IMR-90 (cell line): ENCODE results near the gene CRTAC1. TPM values are rescaled to one million over a fixed set of nuclear protein-coding genes. Genes with fewer than 3 reads are reported as not detected.

Experiments used
- ATAC-seq: fragments of 200-7000 bp; cut with Tn5 transposase; 2 replicates; pipeline ENCODE4 v1.9.1; 2020; ENCODE audit warnings: low read depth, mild to moderate bottlenecking, moderate library complexity
- BruUV-seq: library from RNA; stranded (reverse); fragments of 400-500 nt; replicated peaks from 2 replicates; lab custom pipeline; 2021; lab: Mats Ljungman, UMichigan
- CTCF ChIA-PET: fragments of 300-600 bp; formaldehyde crosslinking; extraction: SDS; loops from one replicate; lab custom pipeline; 2021; ENCODE audit warnings: antibody characterized with exemption; lab: Yijun Ruan, JAX
- POLR2A ChIA-PET: fragments of 300-600 bp; sonication (Branson Sonifier 250); formaldehyde crosslinking; loops from one replicate; lab custom pipeline; 2022; ENCODE audit warnings: antibody characterized with exemption; ENCODE audit not compliant: unreplicated experiment; lab: Charles Lee
- DNase-seq: peaks from one replicate; pipeline ENCODE4 v3.0.0; 2013
- H2AFZ ChIP-seq: replicated peaks from 2 replicates; pipeline ENCODE3; 2013; ENCODE audit warnings: low read length, mild to moderate bottlenecking; ENCODE audit not compliant: poor library complexity
- H2AK5ac ChIP-seq: 2 replicates; pipeline ENCODE4 v1.6.1; 2013; ENCODE audit warnings: low read depth, low read length, inconsistent platforms
- H2AK9ac ChIP-seq: replicated peaks from 2 replicates; pipeline ENCODE3; 2013; ENCODE audit warnings: mild to moderate bottlenecking, low read depth, low read length, moderate library complexity; ENCODE audit not compliant: poor library complexity
- H2BK120ac ChIP-seq: 2 replicates; pipeline ENCODE4 v1.6.1; 2013; ENCODE audit warnings: low read depth, low read length, inconsistent platforms
- H2BK15ac ChIP-seq: 3 replicates; pipeline ENCODE4 v1.6.1; 2013; ENCODE audit warnings: low read depth, low read length, inconsistent platforms
- H2BK20ac ChIP-seq: 2 replicates; pipeline ENCODE4 v1.6.1; 2013; ENCODE audit warnings: low read depth, mild to moderate bottlenecking, inconsistent platforms, low read length, moderate library complexity
- H2BK5ac ChIP-seq: 2 replicates; pipeline ENCODE4 v1.6.1; 2013; ENCODE audit warnings: mild to moderate bottlenecking, low read depth, low read length, inconsistent platforms; ENCODE audit not compliant: poor library complexity, severe bottlenecking
- H3K14ac ChIP-seq: replicated peaks from 2 replicates; pipeline ENCODE4 v1.6.1; 2013; ENCODE audit warnings: low read depth, low read length, inconsistent platforms
- H3K18ac ChIP-seq: 2 replicates; pipeline ENCODE4 v1.6.1; 2013; ENCODE audit warnings: low read depth, low read length, control low read depth
- H3K23ac ChIP-seq: 2 replicates; pipeline ENCODE4 v1.6.1; 2013; ENCODE audit warnings: low read depth, low read length, inconsistent platforms
- H3K27ac ChIP-seq: 2 replicates; pipeline ENCODE4 v1.5.1; 2013; ENCODE audit warnings: mild to moderate bottlenecking, control low read depth, low read length; ENCODE audit not compliant: insufficient read depth
- H3K27me3 ChIP-seq: 2 replicates; pipeline ENCODE4 v1.6.1; 2013; ENCODE audit warnings: low read length; ENCODE audit not compliant: control insufficient read depth, insufficient read depth
- H3K36me3 ChIP-seq: 2 replicates; pipeline ENCODE4 v1.6.1; 2013; ENCODE audit warnings: low read length, mixed read lengths; ENCODE audit not compliant: control insufficient read depth, insufficient read depth
- H3K4ac ChIP-seq: 2 replicates; pipeline ENCODE4 v1.6.1; 2013; ENCODE audit warnings: low read depth, low read length, inconsistent platforms
- H3K4me1 ChIP-seq: 2 replicates; pipeline ENCODE4 v1.6.1; 2013; ENCODE audit warnings: low read length, mixed read lengths; ENCODE audit not compliant: control insufficient read depth, insufficient read depth
- H3K4me2 ChIP-seq: 2 replicates; pipeline ENCODE4 v1.6.1; 2013; ENCODE audit warnings: low read depth, mild to moderate bottlenecking, control low read depth, low read length, moderate library complexity
- H3K4me3 ChIP-seq: 2 replicates; pipeline ENCODE4 v1.5.1; 2013; ENCODE audit warnings: low read depth, mild to moderate bottlenecking, control low read depth, low read length, moderate library complexity; ENCODE audit not compliant: insufficient read depth
- H3K56ac ChIP-seq: 2 replicates; pipeline ENCODE4 v1.6.1; 2013; ENCODE audit warnings: low read length, inconsistent platforms; ENCODE audit not compliant: insufficient read depth; ENCODE audit errors: extremely low read depth
- H3K79me1 ChIP-seq, 2 experiments: 2 replicates each; pipeline ENCODE4 v1.6.1; 2013; ENCODE audit warnings: low read length in 2 of 2, inconsistent platforms in 1 of 2, low read depth in 1 of 2
- H3K9ac ChIP-seq: 2 replicates; pipeline ENCODE4 v1.6.1; 2013; ENCODE audit warnings: low read depth, low read length, control low read depth
- H3K9me1 ChIP-seq: 2 replicates; pipeline ENCODE4 v1.6.1; 2013; ENCODE audit warnings: low read length, inconsistent platforms; ENCODE audit not compliant: insufficient read depth
- H3K9me3 ChIP-seq: 2 replicates; pipeline ENCODE4 v1.6.1; 2013; ENCODE audit warnings: low read length; ENCODE audit not compliant: control insufficient read depth, insufficient read depth
- H4K20me1 ChIP-seq: 2 replicates; pipeline ENCODE4 v1.6.1; 2013; ENCODE audit warnings: low read length, inconsistent platforms; ENCODE audit not compliant: insufficient read depth
- H4K5ac ChIP-seq: 2 replicates; pipeline ENCODE4 v1.6.1; 2013; ENCODE audit warnings: mild to moderate bottlenecking, low read depth, low read length, control low read depth
- H4K8ac ChIP-seq, 2 experiments: 2 replicates each; pipeline ENCODE4 v1.6.1; 2013; ENCODE audit warnings: low read depth in 2 of 2, low read length in 2 of 2, control low read depth in 1 of 2, inconsistent platforms in 1 of 2
- H4K91ac ChIP-seq: 2 replicates; pipeline ENCODE4 v1.6.1; 2013; ENCODE audit warnings: low read depth, low read length, inconsistent platforms; ENCODE audit not compliant: insufficient read depth
- BHLHE40 ChIP-seq: fragments of 150-350 bp; IDR thresholded peaks from 2 replicates; pipeline ENCODE4 v1.6.1; 2016; ENCODE audit warnings: mild to moderate bottlenecking, low read depth, low read length
- CEBPB ChIP-seq: IDR thresholded peaks from 2 replicates; pipeline ENCODE4 v1.6.1; 2012; ENCODE audit warnings: low read depth, low read length, improper control_type of control experiment
- CHD1 ChIP-seq: IDR thresholded peaks from 2 replicates; pipeline ENCODE4 v1.6.1; 2012; ENCODE audit warnings: low read depth, low read length, improper control_type of control experiment
- FOS ChIP-seq: fragments of 150-350 bp; IDR thresholded peaks from 2 replicates; pipeline ENCODE4 v1.6.1; 2016; ENCODE audit warnings: low read depth, low read length
- MAFK ChIP-seq: IDR thresholded peaks from 2 replicates; pipeline ENCODE4 v1.6.1; 2012; ENCODE audit warnings: low read depth, low read length, improper control_type of control experiment
- MAZ ChIP-seq: IDR thresholded peaks from 2 replicates; pipeline ENCODE4 v1.6.1; 2012; ENCODE audit warnings: low read depth, mild to moderate bottlenecking, low read length, improper control_type of control experiment, moderate library complexity, borderline replicate concordance
- MXI1 ChIP-seq: IDR thresholded peaks from 2 replicates; pipeline ENCODE4 v1.6.1; 2012; ENCODE audit warnings: low read depth, mild to moderate bottlenecking, low read length, moderate library complexity, borderline replicate concordance
- NFE2L2 ChIP-seq: fragments of 150-350 bp; IDR thresholded peaks from 2 replicates; pipeline ENCODE4 v1.6.1; 2016; ENCODE audit warnings: low read depth, mild to moderate bottlenecking, low read length
- POLR2A ChIP-seq: IDR thresholded peaks from 2 replicates; pipeline ENCODE4 v1.6.1; 2012; ENCODE audit warnings: mild to moderate bottlenecking, low read depth, low read length
- RAD21 ChIP-seq: IDR thresholded peaks from 2 replicates; pipeline ENCODE4 v1.6.1; 2012; ENCODE audit warnings: low read length, improper control_type of control experiment
- RCOR1 ChIP-seq: IDR thresholded peaks from 2 replicates; pipeline ENCODE4 v1.6.1; 2012; ENCODE audit warnings: mild to moderate bottlenecking, low read length, improper control_type of control experiment; ENCODE audit not compliant: insufficient replicate concordance
- RFX5 ChIP-seq: IDR thresholded peaks from 2 replicates; pipeline ENCODE4 v1.8.0; 2012; ENCODE audit warnings: low read depth, mild to moderate bottlenecking, low read length, moderate library complexity
- SMC3 ChIP-seq: fragments of 150-350 bp; IDR thresholded peaks from 2 replicates; pipeline ENCODE4 v1.6.1; 2016; ENCODE audit warnings: low read depth, mild to moderate bottlenecking, antibody characterized with exemption, low read length, moderate library complexity
- WGBS, 2 experiments: methylation state at CpG; one replicate each; pipeline versions ENCODE4 v1.1.5 to v1.1.7; 2013; ENCODE audit warnings: missing lambda C conversion rate in 2 of 2; ENCODE audit not compliant: insufficient read length in 1 of 2; ENCODE audit errors: extremely low coverage in 2 of 2; 5-methylcytosine and 5-hydroxymethylcytosine counted together
- dilution Hi-C: fragments of 300-500 bp; cut with HindIII; formaldehyde crosslinking; loops from one replicate; pipeline ENCODE4 v1.14.3; 2018; ENCODE audit warnings: low sequenced_read_pairs; ENCODE audit not compliant: unreplicated experiment
- in situ Hi-C: fragments of 300-500 bp; cut with MboI; formaldehyde crosslinking; loops from 3 replicates; pipeline ENCODE4 v1.14.3; 2019; ENCODE audit warnings: low sequenced_read_pairs, inconsistent platforms, mixed read lengths
- intact Hi-C: fragments of 100-400 bp; cut with micrococcal nuclease; formaldehyde crosslinking; loops from 2 replicates; pipeline ENCODE4 v1.10.0; 2022
- polyA plus RNA-seq, 3 experiments: library from polyadenylated mRNA; depleted of rRNA; stranded (reverse); fragments of >200 nt; gene quantifications; 2 replicates each; pipeline ENCODE4 v1.2.3, GENCODE V29; 2012; ENCODE audit warnings: low replicate concordance in 1 of 3
- total RNA-seq: library from RNA; depleted of rRNA; stranded (reverse); fragments of >200 nt; gene quantifications from 2 replicates; pipeline ENCODE4 v1.2.3, GENCODE V29; 2012
- TF ChIP-seq, protein P1 (sequence below): conservative IDR thresholded peaks from 2 replicates; pipeline ENCODE4 v1.5.1; 2012; ENCODE audit warnings: mild to moderate bottlenecking, low read depth, low read length, improper control_type of control experiment
- TF ChIP-seq, protein P2 (sequence below): fragments of 150-350 bp; IDR thresholded peaks from 2 replicates; pipeline ENCODE4 v1.6.1; 2016; ENCODE audit warnings: low read depth, mild to moderate bottlenecking, low read length, moderate library complexity, borderline replicate concordance
- TF ChIP-seq, protein P3 (sequence below): fragments of 150-350 bp; IDR thresholded peaks from 2 replicates; pipeline ENCODE4 v1.6.1; 2017; ENCODE audit warnings: mild to moderate bottlenecking, antibody characterized with exemption, low read length, low read depth

The CRTAC1 gene
- total and polyA plus RNA-seq, 2 of the 4 experiments (the other 2 are of a cell fraction): not detected

DNA sequence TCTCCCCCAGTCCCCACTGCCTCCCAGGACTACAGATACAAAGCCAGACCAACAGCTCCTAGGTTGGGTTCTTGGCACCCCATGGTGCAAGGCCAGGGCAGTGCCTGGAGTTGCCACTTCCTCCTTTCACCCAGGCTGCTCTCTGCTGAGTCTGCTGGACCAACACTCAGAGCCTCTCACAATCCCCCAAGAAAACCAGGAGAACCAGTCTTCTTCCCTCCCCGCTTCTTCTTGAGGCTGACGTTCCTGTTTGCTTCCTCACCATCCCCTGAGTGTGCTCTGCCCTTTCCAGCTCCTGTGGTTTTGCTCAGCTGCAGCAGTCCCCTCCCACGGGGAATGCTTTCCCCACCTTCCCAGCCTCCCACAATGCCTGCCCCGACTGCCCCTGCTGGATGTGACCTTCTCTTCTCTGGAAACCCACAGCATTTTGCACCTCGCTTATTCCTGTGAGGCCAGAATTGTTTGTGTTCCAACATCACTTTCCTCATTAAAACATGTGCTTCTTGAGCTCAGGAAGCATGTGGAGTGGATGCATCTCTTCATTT, 90.9 kb downstream of the CRTAC1 start:
- no peaks in the 10 kb centered on the region for H3K36me3 ChIP-seq
- dilution Hi-C loops: no loop called here
- BruUV-seq: no TSS peak
- H4K8ac ChIP-seq: no peak overlapping the region
- H2AK9ac ChIP-seq: no peak overlapping the region
- intact Hi-C loops: no loop called here
- no peak overlapping the region for H4K91ac ChIP-seq
- no peak overlapping the region for H4K5ac ChIP-seq
- DNase-seq (no peak), ATAC-seq (no peak)
- H2BK120ac ChIP-seq: no peak overlapping the region
- H4K20me1 ChIP-seq: no peaks in the 10 kb centered on the region
- H3K27me3 ChIP-seq: no peaks in the 10 kb centered on the region; the same call in 1 of the 2 replicates
- H3K4me2 ChIP-seq: no peak overlapping the region
- H3K14ac ChIP-seq: no peak overlapping the region
- ChIA-PET CTCF (no interaction called here), POLR2A (no interaction called here)
- no peak overlapping the region for H3K4me3 ChIP-seq
- no peaks in the 10 kb centered on the region for H3K79me1 ChIP-seq
- no peak overlapping the region for H3K9ac ChIP-seq
- no peak overlapping the region for H3K23ac ChIP-seq
- no CpG with 5 or more reads among the region's 5 CpGs for WGBS, 2 experiments
- H2BK15ac ChIP-seq: no peak overlapping the region
- no peaks in the 10 kb centered on the region for H3K9me3 ChIP-seq
- no peak overlapping the region for H2AFZ ChIP-seq
- no peak overlapping the region for H3K56ac ChIP-seq
- in situ Hi-C loops: no loop called here
- H2BK5ac ChIP-seq: no peak overlapping the region
- H3K4me1 ChIP-seq: no peaks in the 10 kb centered on the region
- no peak overlapping the region for H2AK5ac ChIP-seq
- no peak overlapping the region for H3K27ac ChIP-seq
- H2BK20ac ChIP-seq: no peak overlapping the region
- no peak overlapping the region for H3K18ac ChIP-seq
- no peak overlapping the region for H3K4ac ChIP-seq
- no peaks in the 10 kb centered on the region for H3K9me1 ChIP-seq
- TF ChIP-seq, protein P1, sequence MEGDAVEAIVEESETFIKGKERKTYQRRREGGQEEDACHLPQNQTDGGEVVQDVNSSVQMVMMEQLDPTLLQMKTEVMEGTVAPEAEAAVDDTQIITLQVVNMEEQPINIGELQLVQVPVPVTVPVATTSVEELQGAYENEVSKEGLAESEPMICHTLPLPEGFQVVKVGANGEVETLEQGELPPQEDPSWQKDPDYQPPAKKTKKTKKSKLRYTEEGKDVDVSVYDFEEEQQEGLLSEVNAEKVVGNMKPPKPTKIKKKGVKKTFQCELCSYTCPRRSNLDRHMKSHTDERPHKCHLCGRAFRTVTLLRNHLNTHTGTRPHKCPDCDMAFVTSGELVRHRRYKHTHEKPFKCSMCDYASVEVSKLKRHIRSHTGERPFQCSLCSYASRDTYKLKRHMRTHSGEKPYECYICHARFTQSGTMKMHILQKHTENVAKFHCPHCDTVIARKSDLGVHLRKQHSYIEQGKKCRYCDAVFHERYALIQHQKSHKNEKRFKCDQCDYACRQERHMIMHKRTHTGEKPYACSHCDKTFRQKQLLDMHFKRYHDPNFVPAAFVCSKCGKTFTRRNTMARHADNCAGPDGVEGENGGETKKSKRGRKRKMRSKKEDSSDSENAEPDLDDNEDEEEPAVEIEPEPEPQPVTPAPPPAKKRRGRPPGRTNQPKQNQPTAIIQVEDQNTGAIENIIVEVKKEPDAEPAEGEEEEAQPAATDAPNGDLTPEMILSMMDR: no peak
- TF ChIP-seq RCOR1 (no peak), BHLHE40 (no peak), RAD21 (no peak), CHD1 (no peak), RFX5 (no peak), FOS (no peak), CEBPB (no peak), POLR2A (no peak), NFE2L2 (no peak), SMC3 (no peak), MXI1 (no peak), MAFK (no peak), MAZ (no peak)
- TF ChIP-seq, protein P2, sequence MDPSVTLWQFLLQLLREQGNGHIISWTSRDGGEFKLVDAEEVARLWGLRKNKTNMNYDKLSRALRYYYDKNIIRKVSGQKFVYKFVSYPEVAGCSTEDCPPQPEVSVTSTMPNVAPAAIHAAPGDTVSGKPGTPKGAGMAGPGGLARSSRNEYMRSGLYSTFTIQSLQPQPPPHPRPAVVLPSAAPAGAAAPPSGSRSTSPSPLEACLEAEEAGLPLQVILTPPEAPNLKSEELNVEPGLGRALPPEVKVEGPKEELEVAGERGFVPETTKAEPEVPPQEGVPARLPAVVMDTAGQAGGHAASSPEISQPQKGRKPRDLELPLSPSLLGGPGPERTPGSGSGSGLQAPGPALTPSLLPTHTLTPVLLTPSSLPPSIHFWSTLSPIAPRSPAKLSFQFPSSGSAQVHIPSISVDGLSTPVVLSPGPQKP: no peak
- TF ChIP-seq, protein P3, sequence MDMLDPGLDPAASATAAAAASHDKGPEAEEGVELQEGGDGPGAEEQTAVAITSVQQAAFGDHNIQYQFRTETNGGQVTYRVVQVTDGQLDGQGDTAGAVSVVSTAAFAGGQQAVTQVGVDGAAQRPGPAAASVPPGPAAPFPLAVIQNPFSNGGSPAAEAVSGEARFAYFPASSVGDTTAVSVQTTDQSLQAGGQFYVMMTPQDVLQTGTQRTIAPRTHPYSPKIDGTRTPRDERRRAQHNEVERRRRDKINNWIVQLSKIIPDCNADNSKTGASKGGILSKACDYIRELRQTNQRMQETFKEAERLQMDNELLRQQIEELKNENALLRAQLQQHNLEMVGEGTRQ: no peak
